ENCODE data around the gene RASL11B. TPM values are rescaled to one million over a fixed set of nuclear protein-coding genes. Genes with fewer than 3 reads are reported as not detected.
A peak's percentile ranks its signal among the peaks of the same experiment; 100 is the strongest.

The RASL11B gene
- total and polyA plus RNA-seq, 12 donors = 1.3 to 11.0 (median 3.3) TPM

DNA sequence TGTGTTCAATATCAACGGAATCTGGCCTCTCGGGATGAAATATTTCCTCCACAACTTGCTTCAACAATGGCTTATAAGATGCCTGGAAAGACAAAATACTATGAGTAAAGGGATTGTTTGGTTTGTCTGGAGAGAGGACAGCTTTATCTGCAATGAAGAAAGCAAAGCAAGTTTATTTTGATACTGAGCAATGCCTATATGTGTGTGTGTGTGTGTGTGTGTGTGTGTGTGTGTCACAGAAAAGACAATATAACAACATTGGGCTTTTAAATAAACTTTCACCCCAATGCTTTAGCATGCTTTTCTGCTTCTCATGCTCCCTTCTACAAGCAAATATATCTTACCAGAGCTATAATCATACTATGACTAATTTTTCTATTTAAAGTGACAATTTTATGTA is 45.4 kb downstream of the RASL11B start:
- H3K9me3 ChIP-seq (replicated peaks in 1 of 3) = no peaks in the 10 kb centered on the region
- no peaks in the 10 kb centered on the region for H3K27me3 ChIP-seq
- intact Hi-C loops (cut with DNase I) = no loop called here
- no peaks in the 10 kb centered on the region for H3K36me3 ChIP-seq (replicated peaks in 1 of 2)
- peaks cover 11 to 14% of the 10 kb centered on the region in 2 donors for H3K4me1 ChIP-seq (replicated peaks in 1 of 2)
- no peak for TF ChIP-seq POLR2A (IDR thresholded peaks at IDR 0.05)
- TF ChIP-seq, protein P1, sequence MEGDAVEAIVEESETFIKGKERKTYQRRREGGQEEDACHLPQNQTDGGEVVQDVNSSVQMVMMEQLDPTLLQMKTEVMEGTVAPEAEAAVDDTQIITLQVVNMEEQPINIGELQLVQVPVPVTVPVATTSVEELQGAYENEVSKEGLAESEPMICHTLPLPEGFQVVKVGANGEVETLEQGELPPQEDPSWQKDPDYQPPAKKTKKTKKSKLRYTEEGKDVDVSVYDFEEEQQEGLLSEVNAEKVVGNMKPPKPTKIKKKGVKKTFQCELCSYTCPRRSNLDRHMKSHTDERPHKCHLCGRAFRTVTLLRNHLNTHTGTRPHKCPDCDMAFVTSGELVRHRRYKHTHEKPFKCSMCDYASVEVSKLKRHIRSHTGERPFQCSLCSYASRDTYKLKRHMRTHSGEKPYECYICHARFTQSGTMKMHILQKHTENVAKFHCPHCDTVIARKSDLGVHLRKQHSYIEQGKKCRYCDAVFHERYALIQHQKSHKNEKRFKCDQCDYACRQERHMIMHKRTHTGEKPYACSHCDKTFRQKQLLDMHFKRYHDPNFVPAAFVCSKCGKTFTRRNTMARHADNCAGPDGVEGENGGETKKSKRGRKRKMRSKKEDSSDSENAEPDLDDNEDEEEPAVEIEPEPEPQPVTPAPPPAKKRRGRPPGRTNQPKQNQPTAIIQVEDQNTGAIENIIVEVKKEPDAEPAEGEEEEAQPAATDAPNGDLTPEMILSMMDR (IDR thresholded peaks at IDR 0.05) = no peak
- H3K4me3 ChIP-seq = no peak overlapping the region
- WGBS, 4 donors = 84 to 94% (median 90%) methylated on average over 2 of the region's 2 CpGs
- no peak overlapping the region for H3K27ac ChIP-seq
- DNase-seq = no peak

DNA sequence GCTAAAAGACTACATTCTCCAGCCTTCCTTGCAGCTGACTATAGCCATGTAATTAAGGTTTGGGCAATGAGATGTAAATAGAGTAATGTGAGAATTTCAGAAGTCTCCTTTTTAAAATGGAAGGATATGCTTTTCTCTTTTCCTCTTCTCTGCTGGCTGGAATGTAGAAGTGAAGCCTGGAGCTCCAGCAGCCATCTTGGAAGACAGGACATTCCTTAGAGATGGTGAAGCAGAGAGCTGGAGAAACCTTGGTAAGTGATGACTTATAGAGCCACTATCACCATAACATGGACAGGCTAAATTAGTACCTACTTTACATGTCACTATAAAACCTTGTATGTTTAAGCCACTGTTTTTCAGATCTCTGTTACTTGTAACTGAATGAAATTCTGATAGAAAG is 48.0 kb downstream of the RASL11B start:
- H3K4me1 ChIP-seq (replicated peaks in 1 of 2) = peaks cover 27 to 31% of the 10 kb centered on the region in 2 donors
- intact Hi-C loops (cut with DNase I) = no loop called here

DNA sequence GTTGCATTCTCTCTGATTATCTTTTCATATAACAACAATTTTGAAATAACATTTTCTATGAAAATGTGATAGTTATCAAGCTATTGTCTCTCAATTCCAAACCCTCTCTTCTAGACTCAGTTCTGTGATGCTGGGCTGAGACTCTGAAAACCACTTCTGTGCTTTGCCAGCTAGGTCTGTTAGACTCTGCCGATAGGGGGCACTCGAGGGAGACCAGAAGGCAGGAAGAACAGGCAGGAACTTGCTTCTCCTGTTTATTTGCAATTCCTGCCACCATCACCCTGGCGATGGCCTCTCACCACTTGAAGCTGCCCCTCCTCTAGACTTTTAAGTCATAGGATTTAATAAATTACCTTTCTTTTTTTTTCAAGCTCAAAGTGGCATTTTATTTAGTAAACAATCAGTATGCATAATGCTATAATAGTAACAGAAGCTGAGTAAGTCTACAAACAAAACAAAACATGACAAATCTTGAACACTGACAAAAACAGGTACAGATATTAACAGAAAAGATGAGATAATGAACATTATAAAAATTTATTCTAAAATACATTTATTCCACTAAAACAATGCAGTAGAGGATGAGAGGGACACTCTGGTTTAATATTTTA is 49.7 kb downstream of the RASL11B start:
- intact Hi-C loops (cut with DNase I) = no loop called here
- Histone ChIP-seq H3K4me3 (no peak overlapping the region), H3K9me3 (replicated peaks in 1 of 3) (no peaks in the 10 kb centered on the region), H3K27me3 (no peaks in the 10 kb centered on the region), H3K4me1 (replicated peaks in 1 of 2) (peaks cover 27 to 31% of the 10 kb centered on the region in 2 donors), H3K36me3 (replicated peaks in 1 of 2) (no peaks in the 10 kb centered on the region), H3K27ac (no peak overlapping the region)
- no peak for TF ChIP-seq POLR2A (IDR thresholded peaks at IDR 0.05)
- TF ChIP-seq, protein P1 (IDR thresholded peaks at IDR 0.05) = peak; percentile 44 to 69 (median 60)
- DNase-seq = peak; percentile 74 to 94 (median 86)
- 10 to 17% (median 13%) methylated on average over 3 of the region's 3 CpGs for WGBS, 4 donors

More for the DNA sequence above, 48.0 kb downstream of the RASL11B start:
- Histone ChIP-seq H3K36me3 (replicated peaks in 1 of 2) (no peaks in the 10 kb centered on the region), H3K9me3 (replicated peaks in 1 of 3) (no peaks in the 10 kb centered on the region), H3K27ac (no peak overlapping the region), H3K4me3 (no peak overlapping the region), H3K27me3 (no peaks in the 10 kb centered on the region)
- TF ChIP-seq, protein P1 (IDR thresholded peaks at IDR 0.05) = no peak
- TF ChIP-seq POLR2A (IDR thresholded peaks at IDR 0.05) = no peak
- no peak for DNase-seq

DNA sequence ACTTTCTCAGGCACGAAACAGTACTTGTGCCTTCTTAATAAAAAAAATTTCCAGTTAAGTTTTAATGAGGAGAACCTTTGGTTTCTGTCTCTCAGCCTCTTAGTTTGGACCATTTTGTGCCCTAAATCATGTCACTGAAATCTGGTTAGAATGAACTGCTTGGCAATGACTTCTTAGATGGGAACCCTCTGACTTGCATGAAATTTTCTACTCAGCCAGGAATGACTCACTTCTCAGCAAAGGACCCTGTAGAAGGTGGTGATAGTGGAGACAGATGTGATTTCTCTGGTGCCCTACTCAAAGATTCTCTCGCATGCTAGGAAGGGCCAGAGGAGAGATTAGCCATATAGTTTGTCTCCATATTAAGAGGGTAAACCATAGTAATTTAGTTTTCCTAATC is 50.5 kb downstream of the RASL11B start:
- TF ChIP-seq, protein P1 (IDR thresholded peaks at IDR 0.05) = no peak
- TF ChIP-seq POLR2A (IDR thresholded peaks at IDR 0.05) = no peak
- Histone ChIP-seq H3K27me3 (no peaks in the 10 kb centered on the region), H3K36me3 (replicated peaks in 1 of 2) (no peaks in the 10 kb centered on the region), H3K9me3 (replicated peaks in 1 of 3) (no peaks in the 10 kb centered on the region), H3K27ac (peak overlapping the region in 4 of 5 donors; percentile 18 to 84 (median 48)), H3K4me1 (replicated peaks in 1 of 2) (peaks cover 27 to 31% of the 10 kb centered on the region in 2 donors), H3K4me3 (no peak overlapping the region)
- peak in 1 of 7 donors; percentile 19 for DNase-seq
- WGBS, 4 donors = 62 to 68% (median 63%) methylated on average over 2 of the region's 2 CpGs
- intact Hi-C loops (cut with DNase I) = no loop called here

Measured in adrenal gland (tissue), 12 donors.